Endothelial cell of umbilical vein (primary cell): ENCODE data around the gene UBE3B. TPM values are rescaled to one million over a fixed set of nuclear protein-coding genes. Genes with fewer than 3 reads are reported as not detected.

ENCODE experiments used
- BruUV-seq: library from RNA; stranded (reverse); fragments of 400-500 nt; replicated peaks from 2 replicates; lab custom pipeline; 2021; lab: Mats Ljungman, UMichigan
- CTCF ChIA-PET: fragments of 300-600, 350-600 bp; sonication (Branson Sonifier 250); formaldehyde crosslinking; loops from one replicate; lab custom pipeline; 2021; ENCODE audit warnings: antibody characterized with exemption, inconsistent platforms; lab: Charles Lee
- POLR2A ChIA-PET: fragments of 300-600, 350-600 bp; sonication (Branson Sonifier 250); formaldehyde crosslinking; loops from one replicate; lab custom pipeline; 2021; ENCODE audit warnings: antibody characterized with exemption, inconsistent platforms; lab: Charles Lee
- DNase-seq: peaks from one replicate; pipeline ENCODE4 v3.0.0-alpha.2; 2011; ENCODE audit warnings: low read depth, low spot score
- FAIRE-seq: peaks from 2 replicates; lab custom pipeline; 2011; peaks lifted over from hg19 to GRCh38; lab: Jason Lieb, UNC
- H2AFZ ChIP-seq: 2 replicates; pipeline ENCODE4 v1.6.0; 2012; ENCODE audit warnings: low read depth, low read length, control low read depth, inconsistent platforms
- H3K27ac ChIP-seq: 2 replicates; pipeline ENCODE4 v1.5.1; 2011; ENCODE audit warnings: low read depth, mild to moderate bottlenecking, control low read depth, low read length, moderate library complexity; ENCODE audit not compliant: insufficient read depth
- H3K27me3 ChIP-seq, 2 experiments: 2 replicates each; pipeline versions ENCODE4 v1.6.0 to v1.6.1; 2011; ENCODE audit warnings: low read length in 2 of 2, mixed read lengths in 1 of 2; ENCODE audit not compliant: control insufficient read depth in 2 of 2, insufficient read depth in 2 of 2
- H3K36me3 ChIP-seq, 2 experiments: 2 replicates in 1 of 2; 3 replicates in 1 of 2; pipeline ENCODE4 v1.5.1; 2011; ENCODE audit warnings: low read length in 2 of 2, mild to moderate bottlenecking in 1 of 2, moderate library complexity in 1 of 2; ENCODE audit not compliant: control insufficient read depth in 2 of 2, insufficient read depth in 2 of 2; ENCODE audit errors: extremely low read depth in 1 of 2
- H3K4me1 ChIP-seq: 3 replicates; pipeline ENCODE4 v1.5.1; 2011; ENCODE audit warnings: mild to moderate bottlenecking, low read length; ENCODE audit not compliant: control insufficient read depth, insufficient read depth; ENCODE audit errors: extremely low read depth
- H3K4me2 ChIP-seq: 2 replicates; pipeline ENCODE4 v1.6.1; 2011; ENCODE audit warnings: low read length, control low read depth, mixed read lengths; ENCODE audit not compliant: insufficient read depth
- H3K4me3 ChIP-seq, 3 experiments: fragments of 200-600 bp in 1 of 3; sonication (generic), shearing (Covaris generic) in 1 of 3; replicated peaks in 1 of 3; 2 replicates each; pipeline ENCODE4 v1.5.1; 2011 to 2016; ENCODE audit warnings: control low read depth in 3 of 3, low read length in 3 of 3, mild to moderate bottlenecking in 2 of 3, inconsistent platforms in 1 of 3, low read depth in 1 of 3, moderate library complexity in 1 of 3; ENCODE audit not compliant: insufficient read depth in 1 of 3
- H3K79me2 ChIP-seq: 2 replicates; pipeline ENCODE4 v1.6.0; 2012; ENCODE audit warnings: low read length, inconsistent platforms; ENCODE audit not compliant: control insufficient read depth, insufficient read depth
- H3K9ac ChIP-seq: replicated peaks from 2 replicates; pipeline ENCODE3; 2011; ENCODE audit warnings: low read length, control low read depth; ENCODE audit not compliant: insufficient read depth; ENCODE audit errors: extremely low read depth
- H3K9me1 ChIP-seq: replicated peaks from 3 replicates; pipeline ENCODE4 v1.6.0; 2011; ENCODE audit warnings: mild to moderate bottlenecking, low read length; ENCODE audit not compliant: control insufficient read depth, insufficient read depth; ENCODE audit errors: extremely low read depth
- H3K9me3 ChIP-seq: replicated peaks from 2 replicates; pipeline ENCODE4 v1.5.1; 2012; ENCODE audit warnings: low read length, inconsistent platforms; ENCODE audit not compliant: control insufficient read depth, insufficient read depth
- H4K20me1 ChIP-seq: replicated peaks from 2 replicates; pipeline ENCODE3; 2011; ENCODE audit warnings: mild to moderate bottlenecking, low read length; ENCODE audit not compliant: control insufficient read depth, insufficient read depth; ENCODE audit errors: extremely low read depth
- EZH2 ChIP-seq: IDR thresholded peaks from 2 replicates; pipeline ENCODE4 v1.6.1; 2012; ENCODE audit warnings: borderline replicate concordance, low read depth, mild to moderate bottlenecking, moderate library complexity, low read length, inconsistent platforms; ENCODE audit not compliant: severe bottlenecking
- FOS ChIP-seq: IDR thresholded peaks from 2 replicates; pipeline ENCODE4 v1.6.1; 2011; ENCODE audit warnings: mild to moderate bottlenecking, low read length, moderate library complexity, borderline replicate concordance; ENCODE audit not compliant: insufficient read depth
- GATA2 ChIP-seq: IDR thresholded peaks from 2 replicates; pipeline ENCODE4 v1.7.0; 2011; ENCODE audit warnings: low read depth, mild to moderate bottlenecking, moderate library complexity, mixed read lengths, low read length; ENCODE audit not compliant: insufficient read length, insufficient read depth
- JUN ChIP-seq: IDR thresholded peaks from 2 replicates; pipeline ENCODE4 v1.6.1; 2011; ENCODE audit warnings: borderline replicate concordance, low read depth; ENCODE audit not compliant: insufficient read length, insufficient read depth
- MAX ChIP-seq: IDR thresholded peaks from 2 replicates; pipeline ENCODE4 v1.6.1; 2011; ENCODE audit not compliant: insufficient read depth, insufficient read length
- MYC ChIP-seq: IDR thresholded peaks from one replicate; pipeline ENCODE4 v1.6.1; 2011; ENCODE audit warnings: mild to moderate bottlenecking, low read depth, low read length
- POLR2A ChIP-seq: IDR thresholded peaks from 2 replicates; pipeline ENCODE4 v1.6.1; 2012; ENCODE audit warnings: low read depth, mild to moderate bottlenecking, control low read depth, low read length
- POLR2AphosphoS5 ChIP-seq: IDR thresholded peaks from 2 replicates; pipeline ENCODE4 v1.6.1; 2012; ENCODE audit warnings: low read depth, mild to moderate bottlenecking, control low read depth, low read length, moderate library complexity; ENCODE audit not compliant: insufficient read depth
- dilution Hi-C: fragments of 300-500 bp; cut with MboI; formaldehyde crosslinking; loops from one replicate; pipeline ENCODE4 v1.15.0; 2019; ENCODE audit warnings: low sequenced_read_pairs; ENCODE audit not compliant: extremely low pct_ligation_motif_present
- intact Hi-C: fragments of 100-400 bp; cut with micrococcal nuclease; formaldehyde crosslinking; loops from one replicate; pipeline ENCODE4 v1.10.0; 2022
- polyA plus RNA-seq, 4 experiments: library from polyadenylated mRNA; depleted of rRNA in 3 of 4; stranded (reverse) in 3 of 4; unstranded in 1 of 4; fragments of >200 nt; gene quantifications; 2 replicates each; pipeline versions ENCODE4 v1.2.1 to v1.2.3, GENCODE V29; 2011 to 2012; ENCODE audit warnings: missing spikeins in 1 of 4
- total RNA-seq: library from RNA; stranded (reverse); gene quantifications from 2 replicates; pipeline ENCODE4 v1.2.3, GENCODE V29; 2021
- TF ChIP-seq, protein P1 (sequence below), 2 donors: IDR thresholded peaks; 1 replicate in 1 of 2; 2 replicates in 1 of 2; pipeline ENCODE4 v1.5.1; 2011; ENCODE audit warnings: low read length in 2 of 2, mild to moderate bottlenecking in 2 of 2, moderate library complexity in 2 of 2, control low read depth in 1 of 2, inconsistent platforms in 1 of 2, low read depth in 1 of 2; ENCODE audit not compliant: insufficient read depth in 1 of 2; ENCODE audit errors: extremely low read depth in 1 of 2

UBE3B gene
- total and polyA plus RNA-seq, 2 donors (not counting 3 experiments of a cell fraction or from before 2014, with no cell fraction given), result 24.9 to 40.8 TPM

DNA sequence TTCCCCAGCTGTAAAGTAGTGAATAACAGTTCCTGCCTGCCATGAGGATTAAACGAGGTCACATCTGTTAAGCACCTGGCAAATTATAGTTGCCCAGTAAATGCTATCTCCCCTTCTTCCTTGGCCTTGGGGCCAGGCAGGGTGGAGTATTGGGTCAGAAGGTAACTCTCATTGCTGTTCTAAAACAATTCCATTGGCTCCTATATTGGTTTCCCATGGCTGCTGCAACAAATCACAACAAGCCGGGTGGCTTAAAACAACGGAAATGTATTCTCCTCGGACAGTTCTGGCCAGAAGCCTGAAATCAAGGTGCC lies 63.9 kb downstream of the UBE3B start:
- Histone ChIP-seq H3K27me3 (no peaks in the 10 kb centered on the region), H4K20me1 (no peaks in the 10 kb centered on the region), H3K27ac (no peak overlapping the region), H3K36me3 (no peaks in the 10 kb centered on the region), H3K4me3 (no peak overlapping the region), H3K79me2 (no peaks in the 10 kb centered on the region), H3K9me1 (no peaks in the 10 kb centered on the region), H3K4me1 (peaks cover 21% of the 10 kb centered on the region), H2AFZ (no peak overlapping the region), H3K9ac (no peak overlapping the region), H3K9me3 (no peaks in the 10 kb centered on the region), H3K4me2 (no peak overlapping the region)
- CTCF ChIA-PET, result interaction anchor here (1.4 to 1.7 kb wide), 2 partner anchors 57 to 234 kb away, joined by 3 to 6 read pairs; no protein-coding TSS in a partner anchor
- POLR2A ChIA-PET, result no interaction called here
- FAIRE-seq, result no peak
- intact Hi-C loops (no loop called here), dilution Hi-C loops (no loop called here)
- DNase-seq, result no peak
- BruUV-seq, result no TSS peak
- TF ChIP-seq POLR2AphosphoS5 (no peak), GATA2 (no peak), MYC (no peak), POLR2A (no peak), MAX (no peak), FOS (no peak), EZH2 (no peak), JUN (no peak)
- TF ChIP-seq, protein P1, sequence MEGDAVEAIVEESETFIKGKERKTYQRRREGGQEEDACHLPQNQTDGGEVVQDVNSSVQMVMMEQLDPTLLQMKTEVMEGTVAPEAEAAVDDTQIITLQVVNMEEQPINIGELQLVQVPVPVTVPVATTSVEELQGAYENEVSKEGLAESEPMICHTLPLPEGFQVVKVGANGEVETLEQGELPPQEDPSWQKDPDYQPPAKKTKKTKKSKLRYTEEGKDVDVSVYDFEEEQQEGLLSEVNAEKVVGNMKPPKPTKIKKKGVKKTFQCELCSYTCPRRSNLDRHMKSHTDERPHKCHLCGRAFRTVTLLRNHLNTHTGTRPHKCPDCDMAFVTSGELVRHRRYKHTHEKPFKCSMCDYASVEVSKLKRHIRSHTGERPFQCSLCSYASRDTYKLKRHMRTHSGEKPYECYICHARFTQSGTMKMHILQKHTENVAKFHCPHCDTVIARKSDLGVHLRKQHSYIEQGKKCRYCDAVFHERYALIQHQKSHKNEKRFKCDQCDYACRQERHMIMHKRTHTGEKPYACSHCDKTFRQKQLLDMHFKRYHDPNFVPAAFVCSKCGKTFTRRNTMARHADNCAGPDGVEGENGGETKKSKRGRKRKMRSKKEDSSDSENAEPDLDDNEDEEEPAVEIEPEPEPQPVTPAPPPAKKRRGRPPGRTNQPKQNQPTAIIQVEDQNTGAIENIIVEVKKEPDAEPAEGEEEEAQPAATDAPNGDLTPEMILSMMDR (IDR thresholded peaks at IDR 0.05; ENCODE audit: extremely low read depth in 1 of 2, insufficient read depth in 1 of 2, low read depth in 1 of 2, low read length in 2 of 2), result no peak
